Erythroblast (primary cell): ENCODE results near the gene CHFR.
"Not testable (repeated sequence)": the region's sequence is repeated elsewhere in the genome, so short reads cannot be mapped to it uniquely, and the experiment has no call there.

Experiments used
- DNase-seq, 2 experiments: peaks; one replicate each; lab custom pipeline; 2025; lab: John Stamatoyannopoulos, UW
- GATA1 ChIP-seq: IDR thresholded peaks from 2 replicates; pipeline ENCODE4 v1.6.1; 2011; ENCODE audit warnings: low read depth, mild to moderate bottlenecking, control low read depth, low read length, moderate library complexity
- POLR2A ChIP-seq: IDR thresholded peaks from 2 replicates; pipeline ENCODE4 v1.6.1; 2011; ENCODE audit warnings: mild to moderate bottlenecking, low read length

Gene CHFR

GRCh38 chr12:132907216-132907615, 19.8 kb upstream of the CHFR start:
- no peak for TF ChIP-seq GATA1
- no peak for TF ChIP-seq POLR2A
- DNase-seq: no peak

- peak; percentile 80 to 84 for DNase-seq
- TF ChIP-seq GATA1 (no peak), POLR2A (no peak)
Observed at GRCh38 chr12:132904718-132905328, 17.4 kb upstream of the CHFR start.

- DNase-seq: no peak
- no peak for TF ChIP-seq GATA1
- no peak for TF ChIP-seq POLR2A
Observed at GRCh38 chr12:132899033-132899432, 11.6 kb upstream of the CHFR start.

- TF ChIP-seq GATA1 (no peak), POLR2A (no peak)
Observed at GRCh38 chr12:132888852-132889251, 1.4 kb upstream of the CHFR start.

GRCh38 chr12:132886529-132887477, 602 bp downstream of the CHFR start:
- DNase-seq: peak; percentile 63 to 66

More at GRCh38 chr12:132888852-132889251, 1.4 kb upstream of the CHFR start:
- no peak for DNase-seq

GRCh38 chr12:132881818-132882217, 5.6 kb downstream of the CHFR start:
- no peak for TF ChIP-seq GATA1
- no peak for TF ChIP-seq POLR2A
- no peak for DNase-seq

More at GRCh38 chr12:132886529-132887477, 602 bp downstream of the CHFR start:
- TF ChIP-seq POLR2A (no peak), GATA1 (no peak)

- DNase-seq: not testable (repeated sequence)
Observed at GRCh38 chr12:132874620-132875019, 12.8 kb downstream of the CHFR start.

- no peak for DNase-seq
Observed at GRCh38 chr12:132874175-132874574, 13.2 kb downstream of the CHFR start.

GRCh38 chr12:132873724-132874123, 13.7 kb downstream of the CHFR start:
- TF ChIP-seq GATA1: no peak
- no peak for TF ChIP-seq POLR2A
- DNase-seq: no peak

More at GRCh38 chr12:132874175-132874574, 13.2 kb downstream of the CHFR start:
- TF ChIP-seq POLR2A: no peak
- TF ChIP-seq GATA1: no peak

GRCh38 chr12:132872975-132873421, 14.4 kb downstream of the CHFR start:
- no peak for DNase-seq
- TF ChIP-seq POLR2A (no peak), GATA1 (no peak)

- DNase-seq: no peak
- no peak for TF ChIP-seq POLR2A
- TF ChIP-seq GATA1: no peak
Observed at GRCh38 chr12:132872073-132872855, 15.1 kb downstream of the CHFR start.

- no peak for TF ChIP-seq POLR2A
- TF ChIP-seq GATA1: no peak
- DNase-seq: no peak
Observed at GRCh38 chr12:132869551-132869950, 17.9 kb downstream of the CHFR start.

GRCh38 chr12:132866251-132866828, 21.1 kb downstream of the CHFR start:
- DNase-seq: peak; percentile 33 to 67
- TF ChIP-seq GATA1 (no peak), POLR2A (no peak)
